DMS114 treated with DMSO at 0.1 percent for 48 hours (cell line): ENCODE measurements around the gene RWDD1.
A peak's percentile ranks its signal among the peaks of the same experiment; 100 is the strongest.
"Not testable (repeated sequence)": the region's sequence is repeated elsewhere in the genome, so short reads cannot be mapped to it uniquely, and the experiment has no call there.

Experiments used
- DNase-seq: peaks from one replicate; lab custom pipeline; 2025; ENCODE audit not compliant: unreplicated experiment; lab: John Stamatoyannopoulos, UW

The RWDD1 gene

DNA sequence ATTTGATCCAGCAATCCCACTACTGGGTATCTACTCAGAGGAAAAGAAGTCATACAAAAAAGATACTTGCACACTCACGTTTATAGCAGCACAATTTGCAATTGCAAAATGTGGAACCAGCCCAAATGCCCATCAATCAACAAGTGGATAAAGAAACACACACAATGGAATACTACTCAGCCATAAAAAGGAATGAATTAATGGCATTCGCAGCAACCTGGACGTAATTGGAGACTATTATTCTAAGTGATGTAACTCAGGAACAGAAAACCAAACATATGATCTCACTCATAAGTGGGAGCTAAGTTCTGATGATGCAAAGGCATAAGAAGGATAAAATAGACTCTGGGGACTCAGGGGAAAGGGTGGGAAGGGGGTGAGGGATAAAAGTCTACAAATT is 33.6 kb downstream of the RWDD1 start:
- DNase-seq, result not testable (repeated sequence)

DNA sequence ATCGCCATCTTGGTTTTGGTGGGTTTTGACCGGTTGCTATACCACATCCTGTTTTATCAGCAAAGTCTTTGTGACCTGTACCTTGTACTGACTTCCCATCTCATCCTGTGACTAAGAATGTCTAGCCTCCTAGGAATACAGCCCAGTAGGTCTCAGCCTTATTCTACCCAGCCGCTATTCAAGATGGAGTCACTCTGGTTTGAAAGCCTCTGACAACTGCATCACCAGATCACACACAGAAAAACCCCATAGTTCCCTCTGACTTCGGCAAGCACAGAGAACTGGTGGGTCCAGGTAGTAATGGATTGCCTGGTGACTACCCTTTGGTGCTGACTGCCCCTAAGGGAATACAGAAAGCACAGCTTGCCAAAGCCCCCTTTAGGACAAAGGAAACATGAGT is 34.6 kb downstream of the RWDD1 start:
- no peak for DNase-seq

DNA sequence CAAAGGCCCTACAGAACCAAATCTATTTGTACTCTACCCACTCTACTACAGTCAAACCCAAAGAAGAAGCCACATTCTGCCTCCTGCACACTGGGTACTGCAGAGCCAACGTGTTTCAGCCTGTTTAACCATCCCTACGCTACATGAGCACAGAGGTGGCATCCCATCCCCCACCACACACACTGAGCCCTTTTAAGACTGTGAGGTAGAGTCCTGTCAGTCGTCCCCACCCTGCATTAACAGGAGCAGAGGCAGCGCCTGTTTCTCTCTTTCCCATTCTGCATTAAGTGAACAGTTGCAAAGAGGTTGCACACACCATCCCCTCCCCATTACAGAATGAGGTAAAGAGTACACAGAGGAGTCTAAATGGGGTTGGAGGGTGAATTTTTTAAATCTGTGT is 39.8 kb downstream of the RWDD1 start:
- no peak for DNase-seq

DNA sequence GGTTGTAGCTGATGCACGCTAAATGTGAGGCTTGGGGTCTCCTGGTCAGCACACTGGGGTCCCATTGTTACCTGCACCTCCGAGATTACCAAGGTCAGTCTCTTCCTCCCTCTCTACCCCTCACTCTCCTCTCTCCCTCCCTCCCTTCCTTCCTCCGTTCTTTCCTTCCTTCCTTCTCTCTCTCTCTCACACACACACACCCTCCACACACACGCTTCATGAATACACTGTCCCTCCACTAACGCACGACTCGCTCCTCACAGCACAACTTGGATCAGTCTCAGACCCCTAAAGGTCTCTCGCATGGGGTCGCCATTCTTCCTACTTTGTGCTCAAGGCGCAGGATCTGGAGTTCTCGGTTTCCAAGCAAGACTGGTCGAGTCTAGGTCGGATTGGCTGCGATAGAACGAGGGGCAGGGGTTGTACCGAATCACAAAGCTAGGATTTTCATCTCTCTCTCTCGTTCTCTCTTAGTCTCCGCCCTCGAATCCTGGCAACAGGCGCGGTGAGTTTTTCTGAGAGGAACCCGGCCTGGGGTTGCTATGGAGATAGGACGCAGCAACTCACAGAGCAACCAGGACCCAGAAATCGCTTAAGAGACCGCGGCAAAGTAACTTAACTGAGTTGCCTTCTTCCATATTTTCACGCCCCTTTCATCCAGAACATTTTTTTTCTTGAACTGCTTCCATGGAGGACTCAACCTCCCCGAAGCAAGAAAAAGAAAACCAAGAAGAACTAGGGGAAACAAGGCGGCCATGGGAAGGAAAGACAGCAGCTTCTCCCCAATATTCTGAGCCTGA is 44.8 kb downstream of the RWDD1 start, which contains the start of gene RSPH4A:
RSPH4A (plus strand) TSS at position 543 of the 800 bp plus-strand sequence; CDS start at position 688, 145 bp downstream.
- DNase-seq, result peak; percentile 98

DNA sequence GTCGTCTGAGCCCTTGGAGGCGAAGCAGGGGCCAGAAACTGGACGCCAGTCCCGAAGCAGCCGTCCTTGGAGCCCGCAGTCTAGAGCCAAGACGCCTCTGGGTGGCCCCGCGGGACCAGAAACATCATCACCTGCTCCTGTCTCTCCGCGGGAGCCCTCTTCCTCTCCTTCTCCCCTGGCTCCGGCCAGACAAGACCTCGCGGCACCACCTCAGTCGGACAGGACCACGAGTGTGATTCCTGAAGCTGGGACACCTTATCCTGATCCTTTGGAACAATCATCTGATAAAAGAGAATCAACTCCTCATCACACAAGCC is 45.4 kb downstream of the RWDD1 start:
- DNase-seq, result no peak

DNA sequence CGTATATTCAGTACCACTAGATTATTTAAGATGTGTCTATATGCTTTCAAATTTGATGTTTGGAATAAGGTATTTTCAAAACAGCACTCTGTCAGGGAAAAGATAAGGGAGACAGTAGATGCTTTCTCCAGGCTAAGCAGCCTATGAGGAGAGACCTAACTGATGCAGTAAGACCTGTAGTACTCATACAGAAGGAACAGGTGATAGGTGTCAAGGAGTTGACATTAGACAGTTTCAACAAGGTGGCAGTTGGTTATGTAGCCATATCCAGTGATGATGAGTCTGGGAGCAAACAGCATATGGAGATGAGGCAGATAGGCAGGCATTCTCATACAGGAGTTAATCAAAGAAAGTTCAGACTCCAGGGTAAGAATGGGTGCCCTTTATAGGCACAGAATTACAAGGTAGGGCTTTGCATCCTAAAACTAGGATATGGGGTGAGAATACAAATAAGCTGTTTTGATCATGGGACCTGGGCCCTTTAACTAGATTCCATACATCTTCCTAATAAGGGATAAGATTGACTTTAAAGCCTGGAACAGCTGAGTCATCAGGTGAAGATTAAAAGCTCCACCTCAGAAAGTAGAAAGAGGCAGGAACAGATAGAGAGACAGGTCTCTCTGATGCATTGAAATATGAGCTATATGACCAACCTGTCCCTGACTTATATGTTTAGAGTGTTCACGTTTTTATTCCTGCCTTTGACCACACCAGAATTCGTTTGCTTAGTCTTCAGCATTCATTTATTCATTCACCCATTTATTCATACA is 52.9 kb downstream of the RWDD1 start:
- no peak for DNase-seq

DNA sequence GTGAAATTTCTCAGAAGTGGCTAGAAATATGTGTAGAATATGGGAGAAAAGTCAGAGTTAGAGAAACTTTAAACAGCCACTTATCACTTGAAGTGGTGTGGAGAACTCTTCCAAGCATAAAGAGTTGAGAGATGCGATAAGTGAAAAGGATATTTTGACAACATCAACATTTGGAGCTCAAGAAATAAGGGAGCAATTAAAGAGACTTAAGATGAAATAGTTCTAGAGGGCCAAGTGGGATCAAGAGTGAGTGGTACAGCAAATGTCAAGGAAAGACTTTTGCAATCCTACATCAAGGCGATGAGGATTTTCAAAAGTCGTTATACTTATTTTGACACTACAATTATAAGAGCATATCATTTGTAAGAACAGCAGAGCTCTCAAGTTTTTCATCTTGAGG is 54.6 kb downstream of the RWDD1 start:
- DNase-seq, result no peak

DNA sequence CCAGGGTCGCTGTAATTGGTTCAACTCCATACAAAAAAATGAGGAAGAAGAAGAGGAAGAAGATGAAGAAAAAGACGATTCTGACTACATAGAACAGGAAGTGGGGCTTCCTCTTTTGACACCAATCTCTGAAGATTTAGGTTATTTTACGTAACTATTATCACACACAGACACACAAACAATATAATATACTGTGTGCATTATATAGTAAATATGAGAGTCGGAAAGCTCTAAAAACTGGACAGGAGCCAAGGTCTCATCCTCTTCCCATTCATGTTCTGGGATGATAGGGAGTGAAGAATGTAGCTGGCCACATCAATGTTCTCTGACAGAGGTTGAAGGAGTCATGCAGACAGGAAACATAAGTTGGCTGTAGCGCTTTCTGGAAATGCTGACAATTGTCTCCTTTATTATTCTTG is 58.3 kb downstream of the RWDD1 start:
- no peak for DNase-seq

DNA sequence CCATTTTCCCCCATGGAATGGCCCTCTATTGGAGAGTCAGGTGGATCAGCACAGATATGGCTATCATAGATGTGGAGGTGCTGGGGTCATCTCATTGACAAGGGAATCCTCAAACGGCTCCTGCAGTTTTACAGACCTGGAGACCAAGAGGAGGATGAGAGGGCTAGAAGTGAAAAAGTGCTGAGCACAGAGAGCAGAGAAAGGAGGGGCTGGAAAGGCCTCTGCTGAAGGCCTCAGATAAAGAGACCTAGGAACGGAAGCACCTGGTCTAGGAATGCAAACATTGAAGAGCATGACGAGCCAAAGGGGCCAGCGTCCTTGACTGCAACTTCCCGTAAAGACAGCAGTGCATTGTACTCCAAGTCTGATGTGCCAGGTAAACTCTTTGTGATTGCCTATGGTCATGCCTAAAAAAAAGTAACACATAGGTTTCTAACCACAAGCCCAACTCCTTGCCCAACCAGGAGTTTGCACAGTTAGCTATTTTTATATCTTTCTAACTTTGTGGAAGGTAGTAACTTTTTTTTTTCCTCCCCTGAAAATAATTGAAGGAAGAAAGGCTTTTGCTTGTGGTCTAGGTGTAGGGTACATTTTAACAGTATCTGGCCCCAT is 60.2 kb downstream of the RWDD1 start:
- no peak for DNase-seq

DNA sequence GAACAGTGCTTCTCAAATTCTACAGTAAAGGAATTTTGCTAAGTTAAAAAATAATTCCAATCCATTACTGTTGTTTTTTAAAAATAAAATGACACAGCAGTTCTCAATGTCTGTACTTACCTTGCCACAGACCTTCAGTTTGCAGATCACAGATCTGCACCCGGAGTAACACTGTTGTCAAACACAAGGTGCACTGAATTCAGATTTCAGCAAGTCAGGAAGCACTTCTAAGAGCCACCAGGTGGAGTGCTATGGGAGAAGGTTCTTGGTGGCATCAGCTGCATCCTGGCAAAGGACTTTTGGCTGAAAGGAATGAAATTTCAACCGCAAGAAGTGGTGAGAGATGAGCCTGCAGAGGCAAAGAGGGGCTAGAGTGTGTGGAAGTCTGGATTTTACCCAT is 62.4 kb downstream of the RWDD1 start:
- no peak for DNase-seq
